ENCODE measurements around the gene PPP2R5B.

Gene PPP2R5B

GRCh38 chr11:64898541-64898940 lies 25.9 kb upstream of the PPP2R5B start:
- no peaks in the 10 kb centered on the region for H3K36me3 ChIP-seq (ENCODE audit: control insufficient read depth, insufficient read depth, low read length)
- H3K9ac ChIP-seq, result no peak overlapping the region
- no peak overlapping the region for H3K4me3 ChIP-seq (ENCODE audit: low read depth, low read length)
- TF ChIP-seq, protein P1, sequence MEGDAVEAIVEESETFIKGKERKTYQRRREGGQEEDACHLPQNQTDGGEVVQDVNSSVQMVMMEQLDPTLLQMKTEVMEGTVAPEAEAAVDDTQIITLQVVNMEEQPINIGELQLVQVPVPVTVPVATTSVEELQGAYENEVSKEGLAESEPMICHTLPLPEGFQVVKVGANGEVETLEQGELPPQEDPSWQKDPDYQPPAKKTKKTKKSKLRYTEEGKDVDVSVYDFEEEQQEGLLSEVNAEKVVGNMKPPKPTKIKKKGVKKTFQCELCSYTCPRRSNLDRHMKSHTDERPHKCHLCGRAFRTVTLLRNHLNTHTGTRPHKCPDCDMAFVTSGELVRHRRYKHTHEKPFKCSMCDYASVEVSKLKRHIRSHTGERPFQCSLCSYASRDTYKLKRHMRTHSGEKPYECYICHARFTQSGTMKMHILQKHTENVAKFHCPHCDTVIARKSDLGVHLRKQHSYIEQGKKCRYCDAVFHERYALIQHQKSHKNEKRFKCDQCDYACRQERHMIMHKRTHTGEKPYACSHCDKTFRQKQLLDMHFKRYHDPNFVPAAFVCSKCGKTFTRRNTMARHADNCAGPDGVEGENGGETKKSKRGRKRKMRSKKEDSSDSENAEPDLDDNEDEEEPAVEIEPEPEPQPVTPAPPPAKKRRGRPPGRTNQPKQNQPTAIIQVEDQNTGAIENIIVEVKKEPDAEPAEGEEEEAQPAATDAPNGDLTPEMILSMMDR (IDR thresholded peaks at IDR 0.05), result no peak
- H2AFZ ChIP-seq, result no peak overlapping the region
- no peaks in the 10 kb centered on the region for H3K27me3 ChIP-seq (ENCODE audit: control insufficient read depth, insufficient read depth, low read length)
- H3K4me2 ChIP-seq (ENCODE audit: low read length), result no peak overlapping the region
- no peaks in the 10 kb centered on the region for H3K9me3 ChIP-seq (ENCODE audit: control insufficient read depth, low read length)
- no peak overlapping the region for H3K27ac ChIP-seq
- H3K4me1 ChIP-seq, result no peaks in the 10 kb centered on the region
- H3K79me2 ChIP-seq, result no peaks in the 10 kb centered on the region

- no peaks in the 10 kb centered on the region for H3K79me2 ChIP-seq
- TF ChIP-seq, protein P1 (IDR thresholded peaks at IDR 0.05), result no peak
- H3K27me3 ChIP-seq (ENCODE audit: control insufficient read depth, insufficient read depth, low read length), result no peaks in the 10 kb centered on the region
- no peak overlapping the region for H3K4me2 ChIP-seq (ENCODE audit: low read length)
- no peaks in the 10 kb centered on the region for H3K36me3 ChIP-seq (ENCODE audit: control insufficient read depth, insufficient read depth, low read length)
- H3K4me1 ChIP-seq, result no peaks in the 10 kb centered on the region
- no peak overlapping the region for H3K9ac ChIP-seq
- H2AFZ ChIP-seq, result no peak overlapping the region
- H3K4me3 ChIP-seq (ENCODE audit: low read depth, low read length), result no peak overlapping the region
- no peak overlapping the region for H3K27ac ChIP-seq
- H3K9me3 ChIP-seq (ENCODE audit: control insufficient read depth, low read length), result no peaks in the 10 kb centered on the region
Measured at GRCh38 chr11:64900263-64900678, 24.2 kb upstream of the PPP2R5B start.

DNA sequence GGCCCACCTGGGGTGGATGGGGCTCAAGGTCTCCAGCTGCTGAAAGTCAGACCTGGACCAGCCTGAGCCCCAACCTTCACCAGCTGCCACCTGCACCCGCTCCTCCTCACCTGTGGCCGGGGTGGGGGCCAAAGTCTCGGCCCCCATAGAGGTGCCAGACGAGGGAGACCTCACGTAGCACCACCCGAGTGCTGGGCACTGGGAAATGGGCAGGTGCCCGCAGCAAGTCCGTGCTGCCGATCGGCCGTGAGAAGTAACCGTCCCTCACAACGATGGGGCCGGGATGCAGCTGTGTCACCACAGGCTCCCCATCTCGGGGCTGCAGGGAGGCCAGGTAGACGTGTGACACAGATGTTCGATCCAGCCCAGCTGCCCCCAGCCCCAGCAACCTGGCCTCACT lies 23.7 kb upstream of the PPP2R5B start:
- no peaks in the 10 kb centered on the region for H3K36me3 ChIP-seq (ENCODE audit: control insufficient read depth, insufficient read depth, low read length)
- H3K27me3 ChIP-seq (ENCODE audit: control insufficient read depth, insufficient read depth, low read length), result no peaks in the 10 kb centered on the region
- no peak overlapping the region for H3K4me3 ChIP-seq (ENCODE audit: low read depth, low read length)
- no peak overlapping the region for H3K27ac ChIP-seq
- H2AFZ ChIP-seq, result no peak overlapping the region
- no peaks in the 10 kb centered on the region for H3K4me1 ChIP-seq
- H3K79me2 ChIP-seq, result no peaks in the 10 kb centered on the region
- no peak overlapping the region for H3K4me2 ChIP-seq (ENCODE audit: low read length)
- no peaks in the 10 kb centered on the region for H3K9me3 ChIP-seq (ENCODE audit: control insufficient read depth, low read length)
- no peak overlapping the region for H3K9ac ChIP-seq
- TF ChIP-seq, protein P1 (IDR thresholded peaks at IDR 0.05), result no peak

GRCh38 chr11:64902102-64902900 lies 22.2 kb upstream of the PPP2R5B start:
- Histone ChIP-seq H3K9ac (no peak overlapping the region), H3K9me3 (ENCODE audit: control insufficient read depth, low read length) (no peaks in the 10 kb centered on the region), H3K4me1 (no peaks in the 10 kb centered on the region), H3K4me2 (ENCODE audit: low read length) (no peak overlapping the region), H3K79me2 (no peaks in the 10 kb centered on the region), H3K27me3 (ENCODE audit: control insufficient read depth, insufficient read depth, low read length) (no peaks in the 10 kb centered on the region), H3K27ac (no peak overlapping the region), H3K36me3 (ENCODE audit: control insufficient read depth, insufficient read depth, low read length) (no peaks in the 10 kb centered on the region), H3K4me3 (ENCODE audit: low read depth, low read length) (no peak overlapping the region), H2AFZ (no peak overlapping the region)
- TF ChIP-seq, protein P1 (IDR thresholded peaks at IDR 0.05), result no peak

Measured in parathyroid adenoma (tissue), 2 donors.